PC-9 (cell line): ENCODE results near the gene IFNA17.
"Not testable (repeated sequence)": the region's sequence is repeated elsewhere in the genome, so short reads cannot be mapped to it uniquely, and the experiment has no call there.

Source experiments
- EZH2 ChIP-seq: fragments of 200-600 bp; sonication (generic); IDR thresholded peaks from 2 replicates; pipeline ENCODE4 v1.8.0; 2017; ENCODE audit warnings: antibody characterized with exemption, low read depth
- TF ChIP-seq, protein P1 (sequence below): fragments of 200-600 bp; sonication (generic); conservative IDR thresholded peaks from 2 replicates; pipeline ENCODE4 v1.6.1; 2017; ENCODE audit warnings: mixed run types, antibody characterized with exemption, mild to moderate bottlenecking, moderate library complexity

DNA sequence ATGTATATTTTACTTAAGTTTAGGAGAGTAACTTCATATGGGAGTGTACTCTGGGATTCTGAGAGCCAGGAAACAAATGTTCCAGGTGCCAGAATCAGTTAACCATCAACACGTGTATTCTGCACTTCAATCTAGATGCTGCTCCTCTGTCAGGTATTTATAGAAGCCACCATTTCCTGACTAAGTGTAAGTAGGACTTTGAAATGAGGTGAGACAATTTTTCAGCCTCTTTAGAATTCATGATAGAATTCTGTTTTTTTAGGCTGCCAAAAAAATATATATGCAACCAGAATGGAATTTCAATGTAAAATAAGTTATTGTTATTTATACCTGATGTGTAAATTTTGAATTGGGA is 8.3 kb upstream of the IFNA17 start:
- TF ChIP-seq, protein P1, sequence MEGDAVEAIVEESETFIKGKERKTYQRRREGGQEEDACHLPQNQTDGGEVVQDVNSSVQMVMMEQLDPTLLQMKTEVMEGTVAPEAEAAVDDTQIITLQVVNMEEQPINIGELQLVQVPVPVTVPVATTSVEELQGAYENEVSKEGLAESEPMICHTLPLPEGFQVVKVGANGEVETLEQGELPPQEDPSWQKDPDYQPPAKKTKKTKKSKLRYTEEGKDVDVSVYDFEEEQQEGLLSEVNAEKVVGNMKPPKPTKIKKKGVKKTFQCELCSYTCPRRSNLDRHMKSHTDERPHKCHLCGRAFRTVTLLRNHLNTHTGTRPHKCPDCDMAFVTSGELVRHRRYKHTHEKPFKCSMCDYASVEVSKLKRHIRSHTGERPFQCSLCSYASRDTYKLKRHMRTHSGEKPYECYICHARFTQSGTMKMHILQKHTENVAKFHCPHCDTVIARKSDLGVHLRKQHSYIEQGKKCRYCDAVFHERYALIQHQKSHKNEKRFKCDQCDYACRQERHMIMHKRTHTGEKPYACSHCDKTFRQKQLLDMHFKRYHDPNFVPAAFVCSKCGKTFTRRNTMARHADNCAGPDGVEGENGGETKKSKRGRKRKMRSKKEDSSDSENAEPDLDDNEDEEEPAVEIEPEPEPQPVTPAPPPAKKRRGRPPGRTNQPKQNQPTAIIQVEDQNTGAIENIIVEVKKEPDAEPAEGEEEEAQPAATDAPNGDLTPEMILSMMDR: not testable (repeated sequence)
- TF ChIP-seq EZH2: not testable (repeated sequence)
